ENCODE results near the gene VWCE. TPM values are rescaled to one million over a fixed set of nuclear protein-coding genes. Genes with fewer than 3 reads are reported as not detected.

VWCE gene
- total and polyA plus RNA-seq, 9 of the 15 experiments (the other 6 are each of a cell fraction or from before 2014, with no cell fraction given), result 0.06 to 1.6 (median 0.63) TPM; not detected in 1

DNA sequence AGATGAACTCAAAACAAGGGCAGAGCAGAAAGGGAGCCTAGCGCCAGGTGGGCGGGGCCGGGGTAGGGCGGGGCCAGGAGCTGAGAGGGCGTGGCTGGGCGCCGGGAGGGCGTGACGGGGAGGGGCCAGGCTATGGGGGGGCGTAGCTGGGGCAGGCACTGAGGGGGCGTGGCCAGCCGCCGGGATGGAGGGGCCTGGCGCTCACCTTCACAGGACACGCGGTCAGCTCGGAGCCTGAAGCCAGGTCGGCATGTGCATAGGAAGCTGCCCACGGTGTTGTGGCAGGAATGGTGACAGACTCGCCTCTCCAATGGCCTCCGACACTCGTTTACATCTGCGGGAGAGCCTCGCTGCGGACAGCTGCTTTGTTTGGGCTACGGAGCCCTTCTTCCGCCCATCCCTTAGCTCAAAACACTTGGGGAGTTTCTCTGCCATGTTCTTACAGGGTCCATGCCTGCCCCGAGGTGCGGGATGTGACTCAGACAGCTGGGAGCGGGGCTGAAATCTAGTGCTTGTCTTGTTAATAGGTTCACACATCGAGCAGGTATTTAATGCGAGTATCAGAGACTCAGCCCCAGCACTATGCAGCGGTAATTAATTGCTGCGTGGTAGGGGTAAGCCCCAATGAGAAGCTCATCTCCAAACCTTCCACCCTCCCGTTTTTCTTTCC, 13.4 kb downstream of the VWCE start (continued):
- TF ChIP-seq, protein P1, sequence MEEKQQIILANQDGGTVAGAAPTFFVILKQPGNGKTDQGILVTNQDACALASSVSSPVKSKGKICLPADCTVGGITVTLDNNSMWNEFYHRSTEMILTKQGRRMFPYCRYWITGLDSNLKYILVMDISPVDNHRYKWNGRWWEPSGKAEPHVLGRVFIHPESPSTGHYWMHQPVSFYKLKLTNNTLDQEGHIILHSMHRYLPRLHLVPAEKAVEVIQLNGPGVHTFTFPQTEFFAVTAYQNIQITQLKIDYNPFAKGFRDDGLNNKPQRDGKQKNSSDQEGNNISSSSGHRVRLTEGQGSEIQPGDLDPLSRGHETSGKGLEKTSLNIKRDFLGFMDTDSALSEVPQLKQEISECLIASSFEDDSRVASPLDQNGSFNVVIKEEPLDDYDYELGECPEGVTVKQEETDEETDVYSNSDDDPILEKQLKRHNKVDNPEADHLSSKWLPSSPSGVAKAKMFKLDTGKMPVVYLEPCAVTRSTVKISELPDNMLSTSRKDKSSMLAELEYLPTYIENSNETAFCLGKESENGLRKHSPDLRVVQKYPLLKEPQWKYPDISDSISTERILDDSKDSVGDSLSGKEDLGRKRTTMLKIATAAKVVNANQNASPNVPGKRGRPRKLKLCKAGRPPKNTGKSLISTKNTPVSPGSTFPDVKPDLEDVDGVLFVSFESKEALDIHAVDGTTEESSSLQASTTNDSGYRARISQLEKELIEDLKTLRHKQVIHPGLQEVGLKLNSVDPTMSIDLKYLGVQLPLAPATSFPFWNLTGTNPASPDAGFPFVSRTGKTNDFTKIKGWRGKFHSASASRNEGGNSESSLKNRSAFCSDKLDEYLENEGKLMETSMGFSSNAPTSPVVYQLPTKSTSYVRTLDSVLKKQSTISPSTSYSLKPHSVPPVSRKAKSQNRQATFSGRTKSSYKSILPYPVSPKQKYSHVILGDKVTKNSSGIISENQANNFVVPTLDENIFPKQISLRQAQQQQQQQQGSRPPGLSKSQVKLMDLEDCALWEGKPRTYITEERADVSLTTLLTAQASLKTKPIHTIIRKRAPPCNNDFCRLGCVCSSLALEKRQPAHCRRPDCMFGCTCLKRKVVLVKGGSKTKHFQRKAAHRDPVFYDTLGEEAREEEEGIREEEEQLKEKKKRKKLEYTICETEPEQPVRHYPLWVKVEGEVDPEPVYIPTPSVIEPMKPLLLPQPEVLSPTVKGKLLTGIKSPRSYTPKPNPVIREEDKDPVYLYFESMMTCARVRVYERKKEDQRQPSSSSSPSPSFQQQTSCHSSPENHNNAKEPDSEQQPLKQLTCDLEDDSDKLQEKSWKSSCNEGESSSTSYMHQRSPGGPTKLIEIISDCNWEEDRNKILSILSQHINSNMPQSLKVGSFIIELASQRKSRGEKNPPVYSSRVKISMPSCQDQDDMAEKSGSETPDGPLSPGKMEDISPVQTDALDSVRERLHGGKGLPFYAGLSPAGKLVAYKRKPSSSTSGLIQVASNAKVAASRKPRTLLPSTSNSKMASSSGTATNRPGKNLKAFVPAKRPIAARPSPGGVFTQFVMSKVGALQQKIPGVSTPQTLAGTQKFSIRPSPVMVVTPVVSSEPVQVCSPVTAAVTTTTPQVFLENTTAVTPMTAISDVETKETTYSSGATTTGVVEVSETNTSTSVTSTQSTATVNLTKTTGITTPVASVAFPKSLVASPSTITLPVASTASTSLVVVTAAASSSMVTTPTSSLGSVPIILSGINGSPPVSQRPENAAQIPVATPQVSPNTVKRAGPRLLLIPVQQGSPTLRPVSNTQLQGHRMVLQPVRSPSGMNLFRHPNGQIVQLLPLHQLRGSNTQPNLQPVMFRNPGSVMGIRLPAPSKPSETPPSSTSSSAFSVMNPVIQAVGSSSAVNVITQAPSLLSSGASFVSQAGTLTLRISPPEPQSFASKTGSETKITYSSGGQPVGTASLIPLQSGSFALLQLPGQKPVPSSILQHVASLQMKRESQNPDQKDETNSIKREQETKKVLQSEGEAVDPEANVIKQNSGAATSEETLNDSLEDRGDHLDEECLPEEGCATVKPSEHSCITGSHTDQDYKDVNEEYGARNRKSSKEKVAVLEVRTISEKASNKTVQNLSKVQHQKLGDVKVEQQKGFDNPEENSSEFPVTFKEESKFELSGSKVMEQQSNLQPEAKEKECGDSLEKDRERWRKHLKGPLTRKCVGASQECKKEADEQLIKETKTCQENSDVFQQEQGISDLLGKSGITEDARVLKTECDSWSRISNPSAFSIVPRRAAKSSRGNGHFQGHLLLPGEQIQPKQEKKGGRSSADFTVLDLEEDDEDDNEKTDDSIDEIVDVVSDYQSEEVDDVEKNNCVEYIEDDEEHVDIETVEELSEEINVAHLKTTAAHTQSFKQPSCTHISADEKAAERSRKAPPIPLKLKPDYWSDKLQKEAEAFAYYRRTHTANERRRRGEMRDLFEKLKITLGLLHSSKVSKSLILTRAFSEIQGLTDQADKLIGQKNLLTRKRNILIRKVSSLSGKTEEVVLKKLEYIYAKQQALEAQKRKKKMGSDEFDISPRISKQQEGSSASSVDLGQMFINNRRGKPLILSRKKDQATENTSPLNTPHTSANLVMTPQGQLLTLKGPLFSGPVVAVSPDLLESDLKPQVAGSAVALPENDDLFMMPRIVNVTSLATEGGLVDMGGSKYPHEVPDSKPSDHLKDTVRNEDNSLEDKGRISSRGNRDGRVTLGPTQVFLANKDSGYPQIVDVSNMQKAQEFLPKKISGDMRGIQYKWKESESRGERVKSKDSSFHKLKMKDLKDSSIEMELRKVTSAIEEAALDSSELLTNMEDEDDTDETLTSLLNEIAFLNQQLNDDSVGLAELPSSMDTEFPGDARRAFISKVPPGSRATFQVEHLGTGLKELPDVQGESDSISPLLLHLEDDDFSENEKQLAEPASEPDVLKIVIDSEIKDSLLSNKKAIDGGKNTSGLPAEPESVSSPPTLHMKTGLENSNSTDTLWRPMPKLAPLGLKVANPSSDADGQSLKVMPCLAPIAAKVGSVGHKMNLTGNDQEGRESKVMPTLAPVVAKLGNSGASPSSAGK (IDR thresholded peaks at IDR 0.05), result peak; percentile 70
- no peak for TF ChIP-seq ZBTB1 (CRISPR knock-in tag; IDR thresholded peaks at IDR 0.05; ENCODE audit: borderline replicate concordance, low read depth)
- TF ChIP-seq, protein P2, sequence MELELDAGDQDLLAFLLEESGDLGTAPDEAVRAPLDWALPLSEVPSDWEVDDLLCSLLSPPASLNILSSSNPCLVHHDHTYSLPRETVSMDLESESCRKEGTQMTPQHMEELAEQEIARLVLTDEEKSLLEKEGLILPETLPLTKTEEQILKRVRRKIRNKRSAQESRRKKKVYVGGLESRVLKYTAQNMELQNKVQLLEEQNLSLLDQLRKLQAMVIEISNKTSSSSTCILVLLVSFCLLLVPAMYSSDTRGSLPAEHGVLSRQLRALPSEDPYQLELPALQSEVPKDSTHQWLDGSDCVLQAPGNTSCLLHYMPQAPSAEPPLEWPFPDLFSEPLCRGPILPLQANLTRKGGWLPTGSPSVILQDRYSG (tag; conservative IDR thresholded peaks at IDR 0.05; ENCODE audit: low read depth), result no peak
- no peak for TF ChIP-seq ZNF224 (CRISPR knock-in tag; IDR thresholded peaks at IDR 0.05)
